ENCODE measurements around the gene SLC22A23. TPM values are rescaled to one million over a fixed set of nuclear protein-coding genes. Genes with fewer than 3 reads are reported as not detected.

Gene SLC22A23, protein sequence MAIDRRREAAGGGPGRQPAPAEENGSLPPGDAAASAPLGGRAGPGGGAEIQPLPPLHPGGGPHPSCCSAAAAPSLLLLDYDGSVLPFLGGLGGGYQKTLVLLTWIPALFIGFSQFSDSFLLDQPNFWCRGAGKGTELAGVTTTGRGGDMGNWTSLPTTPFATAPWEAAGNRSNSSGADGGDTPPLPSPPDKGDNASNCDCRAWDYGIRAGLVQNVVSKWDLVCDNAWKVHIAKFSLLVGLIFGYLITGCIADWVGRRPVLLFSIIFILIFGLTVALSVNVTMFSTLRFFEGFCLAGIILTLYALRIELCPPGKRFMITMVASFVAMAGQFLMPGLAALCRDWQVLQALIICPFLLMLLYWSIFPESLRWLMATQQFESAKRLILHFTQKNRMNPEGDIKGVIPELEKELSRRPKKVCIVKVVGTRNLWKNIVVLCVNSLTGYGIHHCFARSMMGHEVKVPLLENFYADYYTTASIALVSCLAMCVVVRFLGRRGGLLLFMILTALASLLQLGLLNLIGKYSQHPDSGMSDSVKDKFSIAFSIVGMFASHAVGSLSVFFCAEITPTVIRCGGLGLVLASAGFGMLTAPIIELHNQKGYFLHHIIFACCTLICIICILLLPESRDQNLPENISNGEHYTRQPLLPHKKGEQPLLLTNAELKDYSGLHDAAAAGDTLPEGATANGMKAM
- 10 to 100 TPM; 13.4 to 13.6 TPM for total RNA-seq
- 6.9 TPM for polyA plus RNA-seq (2013, experiment 1 of 2)
- 6.2 TPM for polyA plus RNA-seq (2013, experiment 2 of 2)
- total RNA-seq = 0.74 to 52.5 (median 11.3) reads per million in 172 experiments

DNA sequence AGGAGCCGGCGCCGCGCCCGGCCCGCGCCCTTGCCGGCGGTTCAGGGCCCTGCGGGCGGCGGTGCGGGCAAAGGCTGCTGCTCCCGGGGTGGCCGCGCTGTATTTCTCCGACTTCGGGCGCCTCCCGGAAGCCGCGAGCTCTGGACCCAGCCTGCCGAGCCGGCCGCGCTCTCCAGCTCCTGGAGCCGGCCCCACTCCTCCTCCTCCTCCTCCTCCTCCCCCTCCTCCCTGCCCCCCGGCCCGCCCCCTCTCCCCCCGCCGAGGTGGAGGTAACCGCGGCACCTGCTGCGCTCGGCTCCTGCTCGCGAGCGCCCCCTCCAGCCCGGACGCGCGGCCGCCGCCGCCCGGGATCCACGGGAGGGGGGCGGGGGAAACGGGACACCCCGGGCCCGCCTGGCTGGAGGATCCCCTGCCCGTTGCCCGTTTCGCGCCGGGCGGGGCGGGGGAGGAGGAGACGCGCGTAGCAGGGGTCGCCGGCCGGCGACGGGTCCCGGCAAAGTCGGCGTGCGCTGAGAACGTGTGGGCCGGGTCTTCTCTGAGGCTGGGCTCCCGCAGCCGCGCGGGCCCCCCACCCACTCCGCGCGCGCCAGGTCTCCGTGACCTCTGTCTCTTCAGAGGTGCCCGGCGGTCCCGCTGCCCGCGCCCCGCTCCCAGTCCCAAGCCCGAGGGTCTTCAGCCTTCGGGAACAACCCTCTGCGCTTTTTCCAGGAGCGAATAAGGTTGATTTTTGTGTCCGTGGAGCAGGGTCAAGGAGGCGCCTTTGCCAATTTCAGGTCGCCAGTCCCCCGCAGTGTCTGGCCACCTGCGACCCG is at the start of gene SLC22A23:
Gene SLC22A23, minus strand, starts transcription at position 153 of the 812 bp plus-strand sequence. CDS start 491 bp downstream, outside the sequence.
- Histone ChIP-seq H3K4me1 (ENCODE audit: insufficient read depth, low read length) (peaks cover 36% of the 10 kb centered on the region), H3K27ac (ENCODE audit: low read depth in 1 of 2, low read length in 2 of 2) (no peak within 1 kb of the TSS), H3K36me3 (ENCODE audit: insufficient read depth, low read length) (no peaks in the 10 kb centered on the region), H3K9me3 (ENCODE audit: control insufficient read depth in 1 of 2, insufficient read depth in 1 of 2, low read length in 2 of 2) (peaks cover 0 to 7% of the 10 kb centered on the region in 2 experiments), H3K4me3 (ENCODE audit: low read length) (peak within 1 kb of the TSS; percentile 72), H3K27me3 (ENCODE audit: control insufficient read depth in 1 of 2, insufficient read depth in 2 of 2, low read length in 2 of 2) (peaks cover 6 to 15% of the 10 kb centered on the region in 2 experiments)
- peak; percentile 52 for ATAC-seq (ENCODE audit: poor library complexity)
- ChIA-PET POLR2A (interaction anchor here (0.6 to 1.0 kb wide), 2 partner anchors 46 to 274 kb away, joined by 3 to 5 read pairs; no protein-coding TSS in a partner anchor), CTCF (interaction anchor here (1.0 kb wide), 1 partner anchor 46 kb away, joined by 4 read pairs; no protein-coding TSS in a partner anchor)
- Mint-ChIP-seq H3K27me3 (peaks cover 15% of the 10 kb centered on the region), H3K36me3 (ENCODE audit: low read depth) (peaks cover 5% of the 10 kb centered on the region), H3K4me1 (ENCODE audit: low read depth) (peaks cover 7% of the 10 kb centered on the region), H3K9me3 (no peaks in the 10 kb centered on the region), H3K27ac (peak within 1 kb of the TSS; percentile 63), H3K4me3 (peak within 1 kb of the TSS; percentile 89)
- TF ChIP-seq, protein P1, sequence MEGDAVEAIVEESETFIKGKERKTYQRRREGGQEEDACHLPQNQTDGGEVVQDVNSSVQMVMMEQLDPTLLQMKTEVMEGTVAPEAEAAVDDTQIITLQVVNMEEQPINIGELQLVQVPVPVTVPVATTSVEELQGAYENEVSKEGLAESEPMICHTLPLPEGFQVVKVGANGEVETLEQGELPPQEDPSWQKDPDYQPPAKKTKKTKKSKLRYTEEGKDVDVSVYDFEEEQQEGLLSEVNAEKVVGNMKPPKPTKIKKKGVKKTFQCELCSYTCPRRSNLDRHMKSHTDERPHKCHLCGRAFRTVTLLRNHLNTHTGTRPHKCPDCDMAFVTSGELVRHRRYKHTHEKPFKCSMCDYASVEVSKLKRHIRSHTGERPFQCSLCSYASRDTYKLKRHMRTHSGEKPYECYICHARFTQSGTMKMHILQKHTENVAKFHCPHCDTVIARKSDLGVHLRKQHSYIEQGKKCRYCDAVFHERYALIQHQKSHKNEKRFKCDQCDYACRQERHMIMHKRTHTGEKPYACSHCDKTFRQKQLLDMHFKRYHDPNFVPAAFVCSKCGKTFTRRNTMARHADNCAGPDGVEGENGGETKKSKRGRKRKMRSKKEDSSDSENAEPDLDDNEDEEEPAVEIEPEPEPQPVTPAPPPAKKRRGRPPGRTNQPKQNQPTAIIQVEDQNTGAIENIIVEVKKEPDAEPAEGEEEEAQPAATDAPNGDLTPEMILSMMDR (IDR thresholded peaks at IDR 0.05) = peak; percentile 79
- intact Hi-C loops (cut with DNase I, micrococcal nuclease) = loop anchor here (1.0 to 10.0 kb wide), 8 partner anchors 46 to 692 kb away; partner anchors contain the start of genes ECI2 (in 1 of the 2), TUBB2A (in 1 of the 2) and WRNIP1 (in 1 of the 2)
- DNase-seq = peak; percentile 63 to 91 (median 77)

DNA sequence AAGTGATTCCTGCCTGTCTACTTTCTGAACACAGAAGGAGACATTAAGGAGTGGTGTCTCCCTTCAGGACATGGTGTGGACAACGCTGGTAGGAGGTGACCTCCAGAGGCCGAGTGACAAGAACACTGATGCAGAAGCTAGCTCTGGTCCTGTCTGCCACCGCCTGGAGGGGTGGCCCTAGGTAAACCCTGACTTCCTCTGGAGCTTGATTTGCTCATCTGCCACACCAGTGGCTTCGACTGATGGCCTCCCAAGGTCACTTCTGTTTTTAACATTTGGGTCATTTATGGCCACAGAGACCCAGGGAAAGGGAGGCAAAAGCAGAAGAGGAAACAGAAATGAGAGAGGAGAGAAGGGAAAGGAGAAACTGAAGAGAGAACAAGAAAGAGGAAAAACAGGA is 49.4 kb upstream of the SLC22A23 start:
- no peak overlapping the region for H3K4me3 ChIP-seq (ENCODE audit: low read length)
- no peaks in the 10 kb centered on the region for H3K4me1 ChIP-seq (ENCODE audit: insufficient read depth, low read length)
- no peak for ATAC-seq (ENCODE audit: poor library complexity)
- H3K36me3 Mint-ChIP-seq (ENCODE audit: low read depth) = no peaks in the 10 kb centered on the region
- peaks cover 26% of the 10 kb centered on the region for H3K27me3 Mint-ChIP-seq
- H3K27ac Mint-ChIP-seq = no peak overlapping the region
- ChIA-PET CTCF (no interaction called here), POLR2A (no interaction called here)
- H3K4me3 Mint-ChIP-seq = no peak overlapping the region
- no peaks in the 10 kb centered on the region for H3K9me3 Mint-ChIP-seq
- intact Hi-C loops (cut with DNase I, micrococcal nuclease) = no loop called here
- H3K36me3 ChIP-seq (ENCODE audit: insufficient read depth, low read length) = no peaks in the 10 kb centered on the region
- no peak for DNase-seq
- H3K27ac ChIP-seq (ENCODE audit: low read depth in 1 of 2, low read length in 2 of 2) = no peak overlapping the region
- TF ChIP-seq, protein P1 (IDR thresholded peaks at IDR 0.05) = no peak
- H3K27me3 ChIP-seq (ENCODE audit: control insufficient read depth in 1 of 2, insufficient read depth in 2 of 2, low read length in 2 of 2) = peaks cover 0 to 4% of the 10 kb centered on the region in 2 experiments
- no peaks in the 10 kb centered on the region for H3K9me3 ChIP-seq (ENCODE audit: control insufficient read depth in 1 of 2, insufficient read depth in 1 of 2, low read length in 2 of 2)
- no peaks in the 10 kb centered on the region for H3K4me1 Mint-ChIP-seq (ENCODE audit: low read depth)
